HTR-8/SVneo (cell line): ENCODE measurements around the gene TFDP1.

Experiments
- DNase-seq: peaks from one replicate; pipeline ENCODE4 v3.0.0; 2011; ENCODE audit warnings: low spot score, mixed read lengths; ENCODE audit not compliant: insufficient read length
- FAIRE-seq: peaks from 2 replicates; lab custom pipeline; 2011; peaks lifted over from hg19 to GRCh38; lab: Jason Lieb, UNC

The TFDP1 gene, protein sequence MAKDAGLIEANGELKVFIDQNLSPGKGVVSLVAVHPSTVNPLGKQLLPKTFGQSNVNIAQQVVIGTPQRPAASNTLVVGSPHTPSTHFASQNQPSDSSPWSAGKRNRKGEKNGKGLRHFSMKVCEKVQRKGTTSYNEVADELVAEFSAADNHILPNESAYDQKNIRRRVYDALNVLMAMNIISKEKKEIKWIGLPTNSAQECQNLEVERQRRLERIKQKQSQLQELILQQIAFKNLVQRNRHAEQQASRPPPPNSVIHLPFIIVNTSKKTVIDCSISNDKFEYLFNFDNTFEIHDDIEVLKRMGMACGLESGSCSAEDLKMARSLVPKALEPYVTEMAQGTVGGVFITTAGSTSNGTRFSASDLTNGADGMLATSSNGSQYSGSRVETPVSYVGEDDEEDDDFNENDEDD

DNA sequence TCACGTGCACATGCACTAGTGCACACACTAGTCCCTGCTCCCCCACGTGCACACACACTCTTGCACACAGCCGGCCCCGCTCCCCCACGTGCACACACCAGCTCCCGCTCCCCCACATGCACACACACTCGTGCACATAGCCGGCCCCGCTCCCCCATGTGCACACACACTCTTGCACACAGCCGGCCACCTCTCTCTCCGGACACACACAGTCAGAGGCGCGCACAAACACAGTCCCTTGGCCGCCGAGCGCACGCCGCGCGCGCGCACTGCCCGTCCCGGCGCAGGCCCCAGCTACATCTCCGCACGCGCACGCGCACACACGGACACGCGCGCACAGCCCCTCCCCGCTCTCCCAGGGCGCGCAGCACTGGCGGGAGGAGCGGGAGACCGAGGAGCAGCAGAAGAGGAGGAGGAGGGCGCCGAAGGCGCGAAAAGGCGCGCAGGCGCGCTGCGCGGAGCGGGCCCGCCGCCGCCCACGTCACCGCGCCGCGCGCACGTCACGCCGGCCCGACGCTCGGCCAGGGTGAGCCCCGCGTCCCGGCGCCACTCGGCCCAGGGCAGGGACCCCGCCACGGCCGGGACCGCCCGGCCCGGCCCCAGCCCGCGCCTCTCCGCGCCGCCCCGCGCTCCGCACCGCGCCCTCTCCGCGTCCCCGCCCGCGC lies at the start of gene TFDP1:
Gene TFDP1, plus strand, starts transcription at position 549 of the 665 bp plus-strand sequence. CDS start 1,085 bp downstream, outside the sequence.
- FAIRE-seq (peak; percentile 13), DNase-seq (peak; percentile 73)

DNA sequence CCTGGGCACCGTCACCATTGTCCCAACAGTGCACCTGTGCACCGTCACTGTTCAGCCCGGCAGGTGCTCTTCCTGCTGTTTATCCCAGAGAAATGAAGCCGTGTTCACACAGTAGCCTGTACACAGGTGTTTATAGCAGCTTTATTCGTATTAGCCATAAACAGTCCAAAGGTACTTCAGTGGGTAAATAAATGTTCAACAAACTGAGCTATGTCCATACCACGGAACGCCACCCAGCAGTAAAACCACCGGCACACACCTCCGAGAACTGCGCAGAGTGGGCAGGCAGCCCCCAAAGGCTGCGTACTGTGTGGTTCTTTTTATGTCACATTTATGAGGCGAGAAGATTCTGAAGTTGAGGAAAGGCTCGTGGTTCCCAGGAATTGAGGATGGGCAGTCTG lies 49.2 kb upstream of the TFDP1 start:
- DNase-seq (no peak), FAIRE-seq (no peak)

DNA sequence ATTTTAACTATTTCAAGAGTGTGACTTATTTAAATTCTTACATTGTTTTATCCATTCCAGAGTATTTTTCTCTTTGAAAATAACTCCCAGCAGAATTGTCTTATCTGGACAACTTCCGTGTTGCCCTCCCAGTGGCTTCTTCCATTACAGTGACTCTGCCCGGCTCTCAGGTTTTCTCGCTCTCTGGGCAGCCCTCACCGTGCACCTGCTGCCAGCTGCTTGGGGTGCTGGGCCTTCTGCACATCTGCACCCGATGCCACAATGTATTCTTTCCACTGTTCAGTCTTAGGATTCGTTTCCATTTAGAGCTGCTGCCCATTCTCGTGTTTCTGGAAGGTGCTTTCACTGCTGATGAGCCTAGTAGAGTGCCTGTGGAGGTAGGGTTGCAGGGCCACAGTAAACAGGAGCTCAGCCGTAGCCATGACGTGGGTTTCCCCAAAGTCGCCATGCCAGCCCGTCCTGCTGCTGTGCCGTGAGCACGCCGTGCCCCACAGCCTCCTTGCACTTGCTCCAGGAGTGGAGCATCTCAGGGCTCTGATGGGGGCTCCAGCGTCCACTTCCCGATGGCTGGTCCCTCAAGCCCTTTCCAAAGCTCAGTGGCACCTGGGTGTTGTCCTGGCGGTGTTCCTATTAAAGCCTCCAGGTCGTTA lies 48.0 kb upstream of the TFDP1 start:
- FAIRE-seq (no peak), DNase-seq (no peak)

DNA sequence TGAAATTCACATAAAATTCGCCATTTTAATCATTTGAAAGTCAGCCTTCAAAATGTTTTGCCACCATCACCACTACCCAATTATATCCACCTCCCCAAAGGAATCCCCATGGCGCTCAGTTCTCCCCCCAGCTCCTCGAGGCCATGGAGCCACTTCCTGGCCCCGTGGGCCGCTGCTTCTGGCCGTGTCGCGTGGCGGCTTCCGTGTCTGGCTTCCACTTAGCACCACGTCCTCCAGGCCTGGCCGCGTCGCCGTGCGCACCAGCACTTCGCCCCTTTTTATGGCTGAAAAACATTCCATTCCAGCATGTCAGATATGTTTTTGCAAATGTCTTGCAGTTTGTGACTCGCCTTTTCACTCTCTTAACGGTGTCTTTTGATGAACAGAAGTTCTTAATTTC lies 47.3 kb upstream of the TFDP1 start:
- FAIRE-seq, result no peak
- no peak for DNase-seq

DNA sequence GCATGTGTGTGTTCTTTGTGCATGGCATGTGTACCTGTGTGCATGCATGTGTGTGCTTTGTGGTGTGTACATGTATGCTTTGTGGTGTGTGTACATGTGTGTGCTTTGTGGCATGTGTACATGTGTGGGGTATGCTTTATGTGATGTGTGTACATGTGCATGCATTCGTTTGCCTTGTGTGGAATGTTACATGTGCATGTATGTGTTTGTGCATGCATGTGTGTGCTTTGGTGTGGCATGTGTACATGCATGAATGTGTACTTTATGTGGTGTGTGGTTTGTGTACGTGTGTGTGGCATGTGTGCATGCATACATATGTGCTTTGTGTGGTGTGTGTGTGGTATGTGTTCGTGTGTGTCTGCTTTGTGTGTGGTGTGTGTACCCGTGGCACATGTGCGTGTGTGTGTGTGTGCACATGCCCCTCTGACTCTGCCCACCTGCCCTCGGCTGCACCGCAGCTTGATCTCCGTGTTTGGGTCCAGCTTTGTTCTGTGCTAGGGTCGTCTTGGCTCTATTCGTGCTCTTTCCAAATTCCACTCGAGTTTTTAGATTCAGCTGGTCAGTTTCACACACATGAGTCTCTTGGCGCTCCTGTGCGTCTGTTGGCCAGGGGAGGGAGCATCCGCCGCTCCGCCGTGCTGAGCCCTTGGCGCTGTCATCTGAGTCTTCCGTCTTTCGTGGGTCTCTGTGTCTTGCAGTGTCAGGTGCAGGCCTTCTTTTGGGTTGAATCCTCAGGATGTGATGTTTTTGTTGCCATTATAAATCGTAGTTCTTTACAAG lies 46.5 kb upstream of the TFDP1 start:
- no peak for DNase-seq
- FAIRE-seq, result peak; percentile 77

DNA sequence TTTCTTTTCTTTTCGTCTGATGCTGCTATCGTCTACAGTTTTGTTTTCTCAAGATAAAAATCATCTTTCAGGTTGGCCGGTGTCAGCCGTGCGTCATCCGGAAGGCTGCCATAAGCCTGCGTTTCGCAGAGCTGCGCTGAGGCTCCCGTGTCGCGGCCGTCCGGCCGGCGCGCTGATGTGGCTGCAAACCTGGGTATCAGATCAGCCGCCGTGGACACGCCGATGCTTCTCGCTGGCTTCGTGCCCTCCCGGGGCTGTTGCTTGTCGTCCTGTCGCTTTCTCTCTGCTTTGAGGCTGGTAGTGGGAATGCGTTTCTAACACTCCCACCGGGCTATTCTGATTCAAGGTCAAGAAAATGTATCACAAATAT lies 45.9 kb upstream of the TFDP1 start:
- DNase-seq (no peak), FAIRE-seq (no peak)

DNA sequence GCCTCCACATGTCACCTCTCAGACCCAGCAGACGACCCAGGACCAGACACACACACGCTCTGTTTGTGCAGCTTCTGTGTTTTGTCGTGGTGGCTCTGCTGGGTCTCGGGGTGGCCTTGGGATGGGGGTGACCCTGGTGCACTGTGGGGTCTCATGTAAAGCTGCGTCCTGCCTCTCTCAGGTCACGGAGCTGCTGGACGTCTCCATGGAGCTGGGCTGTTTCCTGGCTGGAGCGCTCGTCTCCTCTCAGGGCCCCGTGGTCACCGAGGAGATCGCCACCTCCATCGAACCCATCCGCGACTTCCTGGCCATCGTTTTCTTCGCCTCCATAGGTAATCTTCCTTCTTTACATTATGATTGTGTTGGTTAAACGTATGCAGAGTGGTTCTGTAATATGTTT lies 45.4 kb upstream of the TFDP1 start:
- no peak for FAIRE-seq
- DNase-seq, result no peak

DNA sequence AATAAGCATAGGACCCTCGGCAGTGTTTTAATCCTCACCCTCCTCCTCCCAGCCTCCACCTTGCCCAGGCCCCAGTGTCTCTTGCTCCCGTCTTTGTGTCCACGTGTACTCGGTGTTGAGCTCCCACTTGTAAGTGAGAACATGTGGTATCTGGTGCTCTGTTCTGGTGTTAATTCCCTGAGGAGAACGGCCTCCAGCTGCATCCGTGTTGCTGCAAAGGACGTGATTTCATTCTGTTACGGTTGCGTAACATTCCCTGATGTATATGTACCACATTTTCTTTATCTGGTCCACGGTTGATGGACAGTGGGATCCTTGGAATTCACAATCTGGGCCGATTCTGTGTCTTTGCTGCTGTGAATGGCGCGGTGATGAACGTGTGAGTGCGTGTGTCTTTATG lies 44.7 kb upstream of the TFDP1 start:
- no peak for DNase-seq
- FAIRE-seq, result no peak

DNA sequence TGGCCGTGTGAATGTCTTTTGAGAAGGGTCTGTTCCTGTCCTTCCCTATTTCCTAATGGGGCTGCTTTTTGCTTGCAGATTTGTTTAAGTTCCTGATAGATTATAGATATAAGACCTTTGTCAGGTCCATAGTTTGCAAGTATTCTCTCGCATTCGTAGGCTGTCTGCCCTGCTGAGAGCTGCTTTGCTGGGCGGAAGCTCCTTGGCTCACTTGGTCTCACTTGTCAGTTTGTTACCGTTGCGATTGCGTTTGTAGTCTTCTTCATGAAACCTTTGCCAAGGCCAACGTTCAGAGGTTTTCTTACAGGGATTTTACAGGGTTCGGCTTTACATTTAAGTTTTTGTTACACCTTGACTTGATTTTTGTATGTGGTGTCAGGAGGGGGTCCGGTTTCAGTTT lies 44.0 kb upstream of the TFDP1 start:
- FAIRE-seq, result no peak
- DNase-seq, result no peak

DNA sequence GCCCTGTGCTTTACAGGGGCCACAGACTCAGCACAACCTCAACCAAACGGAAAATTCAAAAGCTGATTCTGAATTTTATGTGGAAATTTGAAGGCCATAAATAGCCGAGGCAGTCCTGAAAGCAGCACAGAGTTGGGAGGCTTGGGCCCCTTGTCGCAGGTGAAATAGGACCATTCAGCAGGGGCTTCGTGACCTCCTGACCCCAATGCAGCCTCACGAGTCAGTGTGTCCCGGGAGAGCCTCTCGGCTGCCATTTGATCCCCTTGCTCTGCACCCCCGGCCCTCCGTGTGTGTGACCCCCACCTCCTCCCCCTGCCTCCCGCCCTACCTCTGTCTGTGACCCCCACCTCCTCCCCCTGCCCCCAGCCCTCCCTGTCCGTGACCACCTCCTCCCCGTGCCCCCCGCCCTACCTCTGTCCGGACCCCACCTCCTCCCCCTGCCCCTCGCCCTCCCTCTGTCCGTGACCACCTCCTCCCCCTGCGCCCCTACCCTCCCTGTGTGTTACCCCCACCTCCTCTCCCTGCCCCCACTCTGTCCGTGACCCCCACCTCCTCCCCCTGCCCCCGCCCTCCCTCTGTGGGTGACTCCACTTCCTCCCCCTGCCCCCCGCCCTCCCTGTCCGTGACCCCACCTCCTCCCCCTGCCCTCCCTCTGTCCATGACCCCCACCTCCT lies 41.7 kb upstream of the TFDP1 start:
- no peak for DNase-seq
- FAIRE-seq, result no peak

DNA sequence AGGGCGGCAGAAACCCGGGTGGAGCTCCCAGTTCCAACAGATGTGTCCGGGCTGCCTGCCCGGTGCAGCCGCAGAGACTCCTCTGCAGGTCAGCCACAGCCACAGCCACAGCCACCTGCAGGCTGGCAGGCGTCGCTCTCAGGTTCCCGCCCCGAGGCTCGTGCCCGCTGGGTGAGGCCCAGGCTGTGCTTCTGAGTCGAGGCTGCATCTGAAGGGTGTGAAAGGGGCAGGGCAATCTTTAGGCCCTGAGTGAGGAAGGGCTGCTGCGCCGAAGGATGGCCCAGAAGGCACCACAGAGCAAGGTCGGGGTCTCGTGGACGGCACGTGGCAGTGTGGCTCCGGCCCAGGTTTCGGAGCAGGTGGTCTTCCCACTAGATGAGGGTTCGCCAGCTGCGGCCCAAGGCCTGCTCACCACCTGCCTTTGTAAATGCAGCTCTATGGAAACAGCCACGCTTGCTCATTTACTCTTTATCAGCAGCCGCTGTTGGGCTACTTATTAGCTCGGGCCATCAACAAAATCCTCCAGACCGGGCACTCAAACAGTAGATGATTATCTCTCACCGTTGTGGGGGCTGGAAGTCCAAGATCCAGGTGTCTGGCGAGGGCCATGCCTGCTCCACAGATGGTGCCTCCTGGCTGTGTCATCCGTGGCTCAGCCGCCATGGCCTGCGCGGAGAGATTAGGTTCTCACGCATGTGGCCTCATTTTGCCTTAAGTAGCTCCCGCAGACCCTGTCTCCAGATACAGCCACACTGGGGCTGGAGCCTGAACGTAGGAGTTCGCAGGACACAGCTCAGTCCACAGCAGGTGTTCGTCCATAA lies 40.3 kb upstream of the TFDP1 start:
- DNase-seq, result no peak
- FAIRE-seq, result no peak

DNA sequence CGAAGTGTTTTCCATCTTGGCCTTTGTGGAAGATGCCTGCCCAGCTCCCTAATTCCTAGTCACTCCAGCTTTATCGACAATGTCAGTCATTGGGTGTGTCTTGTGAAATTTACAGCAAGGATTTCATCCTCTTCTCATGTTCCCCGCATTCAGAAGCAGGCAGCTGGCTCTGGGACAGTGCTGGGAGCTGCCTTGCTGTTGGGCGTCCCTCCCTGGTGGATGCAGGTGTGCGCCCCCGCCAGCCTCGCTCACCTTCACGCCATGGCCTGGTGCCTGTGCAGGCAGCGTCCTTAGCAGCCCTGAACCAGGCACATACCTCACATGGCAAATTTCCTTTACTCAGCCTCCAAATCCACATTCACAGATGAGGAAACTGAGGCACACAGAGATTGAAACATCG lies 39.7 kb upstream of the TFDP1 start:
- no peak for DNase-seq
- no peak for FAIRE-seq

DNA sequence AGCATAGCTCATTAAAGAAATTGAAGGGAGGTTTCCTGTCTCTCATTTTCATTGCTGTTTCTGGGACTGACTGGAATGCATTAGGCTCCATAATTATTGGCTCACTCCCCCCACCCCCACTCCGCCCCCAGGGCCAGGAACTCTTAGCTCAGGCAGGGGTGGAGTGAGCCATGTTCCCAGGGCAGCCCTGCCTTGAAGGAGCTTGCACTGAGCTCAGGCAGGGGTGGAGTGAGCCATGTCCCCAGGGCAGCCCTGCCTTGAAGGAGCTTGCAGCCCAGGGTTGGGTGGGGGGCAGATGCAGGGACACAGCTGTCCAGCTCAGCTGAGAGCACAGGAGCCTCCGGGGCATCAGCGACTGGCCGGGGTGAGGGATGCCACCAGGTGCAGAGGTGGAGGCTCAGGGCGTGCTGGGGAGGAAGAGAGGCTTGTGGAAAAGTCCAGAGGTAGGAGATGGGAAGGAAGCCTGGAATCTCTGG lies 39.1 kb upstream of the TFDP1 start:
- no peak for DNase-seq

DNA sequence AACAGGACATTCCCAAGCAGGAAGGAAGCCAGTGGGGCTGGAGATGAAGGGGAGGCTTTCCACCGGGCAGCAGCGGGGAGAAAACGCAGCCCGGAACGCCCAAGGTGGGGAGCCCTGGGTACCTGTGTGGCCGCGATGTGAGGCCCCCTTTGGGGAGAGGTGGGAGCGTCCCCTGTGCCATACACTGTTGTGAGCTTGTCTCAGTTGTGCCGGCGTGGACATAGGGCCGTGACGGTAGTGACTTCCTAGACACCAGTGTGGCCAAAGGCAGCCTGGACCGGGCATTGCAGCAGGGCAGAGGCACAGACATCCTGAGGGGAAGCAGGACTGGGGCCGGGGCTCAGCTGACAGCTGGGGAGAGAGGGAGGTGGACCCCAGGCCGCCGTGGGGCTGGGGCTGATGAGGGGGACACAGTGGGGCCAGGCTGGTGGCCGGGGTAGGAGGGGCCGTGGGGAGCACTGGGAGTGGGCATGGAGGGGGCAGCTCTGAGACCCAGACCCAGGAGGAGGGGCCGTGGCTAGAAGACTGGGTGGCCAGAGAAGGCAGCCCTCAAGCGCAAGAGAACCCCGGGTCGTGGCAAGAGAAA lies 38.5 kb upstream of the TFDP1 start:
- DNase-seq, result no peak
- no peak for FAIRE-seq

More for the DNA sequence above, 39.1 kb upstream of the TFDP1 start:
- no peak for FAIRE-seq

DNA sequence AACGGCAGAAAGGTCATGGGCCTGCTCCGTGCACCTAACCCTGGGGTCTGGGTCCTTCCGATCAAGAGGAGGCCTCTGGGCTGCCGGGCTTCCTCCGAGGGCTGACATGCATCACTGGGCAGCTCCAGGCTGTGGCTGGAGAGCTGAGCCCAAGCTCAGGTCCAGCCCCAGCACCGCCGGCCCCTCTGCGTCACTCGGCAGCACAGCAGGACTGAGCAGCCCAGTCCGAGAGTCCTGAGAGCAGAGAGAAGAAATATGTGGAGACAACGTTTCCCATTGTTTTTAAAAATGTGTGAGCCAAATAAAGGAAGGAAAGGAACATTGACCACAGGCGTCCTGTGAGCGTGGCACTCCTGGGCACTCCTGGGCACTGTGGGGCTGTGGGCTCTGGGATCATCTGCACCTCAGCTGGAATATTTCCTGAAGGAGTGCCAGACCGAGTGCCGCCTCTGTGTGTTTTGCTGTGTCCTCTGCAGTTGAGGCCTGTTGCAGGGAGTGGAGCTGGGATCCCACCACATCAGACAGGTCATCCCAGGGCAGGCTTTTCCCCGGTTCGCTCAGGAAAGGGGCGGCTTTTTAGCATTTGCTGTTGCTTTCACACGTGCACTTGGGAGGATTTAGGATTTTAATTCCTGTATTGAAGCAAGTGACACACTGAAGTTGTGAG lies 37.8 kb upstream of the TFDP1 start:
- DNase-seq, result no peak
- no peak for FAIRE-seq

DNA sequence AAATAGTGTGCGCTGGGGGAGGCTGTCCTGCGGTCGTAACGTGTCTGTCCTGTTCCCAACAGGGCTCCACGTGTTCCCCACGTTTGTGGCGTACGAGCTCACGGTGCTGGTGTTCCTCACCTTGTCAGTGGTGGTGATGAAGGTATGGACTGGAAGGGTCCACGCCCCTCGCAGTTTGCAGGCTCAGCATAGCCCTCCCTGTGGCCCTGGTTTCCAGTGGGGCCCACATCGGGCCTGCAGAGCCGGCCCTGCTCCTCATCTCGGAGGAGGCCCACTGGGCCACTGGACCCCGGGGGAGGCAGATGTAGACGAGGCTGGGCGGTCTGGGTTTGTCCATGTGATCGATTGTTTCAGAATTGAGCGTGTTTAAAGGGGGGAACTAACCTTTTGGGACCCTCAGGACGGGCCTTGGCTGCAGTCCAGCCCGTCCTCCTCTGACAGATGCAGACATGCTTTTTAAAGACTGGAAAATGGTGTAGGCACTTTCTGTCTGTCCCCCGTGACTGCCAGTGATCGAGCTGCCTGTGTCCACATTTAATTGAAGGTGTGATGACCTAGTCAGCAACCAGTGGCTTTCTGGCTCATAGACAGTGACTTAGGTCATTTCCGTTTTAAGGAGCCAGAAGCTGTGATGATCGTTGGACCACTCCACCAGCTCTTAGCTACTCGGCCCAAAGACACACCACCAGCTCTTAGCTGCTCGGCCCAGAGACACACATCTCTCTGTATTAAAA lies 37.1 kb upstream of the TFDP1 start:
- FAIRE-seq (no peak), DNase-seq (no peak)

DNA sequence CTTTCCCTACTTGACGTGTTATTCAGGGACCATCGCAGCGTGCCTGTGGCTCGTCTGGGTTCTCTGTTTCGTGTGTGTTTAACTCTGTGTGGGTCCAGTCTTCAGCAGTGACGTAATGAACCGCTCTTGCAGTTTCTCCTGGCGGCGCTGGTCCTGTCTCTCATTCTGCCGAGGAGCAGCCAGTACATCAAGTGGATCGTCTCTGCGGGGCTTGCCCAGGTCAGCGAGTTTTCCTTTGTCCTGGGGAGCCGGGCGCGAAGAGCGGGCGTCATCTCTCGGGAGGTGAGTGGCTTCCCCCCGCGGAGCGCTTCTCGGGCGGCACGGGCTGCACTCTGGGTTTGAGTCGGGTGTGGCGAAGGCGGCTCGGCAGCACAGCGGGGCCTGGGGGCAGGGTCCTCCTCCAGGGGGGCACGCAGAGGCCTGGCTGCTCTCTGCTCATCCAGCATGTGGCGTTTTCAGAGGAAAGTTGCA lies 36.3 kb upstream of the TFDP1 start:
- FAIRE-seq, result no peak
- DNase-seq, result no peak
